RWPE1 (cell line): ENCODE data around the gene GOLGA2.
A peak's percentile ranks its signal among the peaks of the same experiment; 100 is the strongest.

Experiments used
- CTCF ChIA-PET: fragments of 350-600 bp; sonication (Branson Sonifier 250); formaldehyde crosslinking; extraction: SDS; loops from one replicate; lab custom pipeline; 2021; lab: Yijun Ruan, JAX
- POLR2A ChIA-PET: fragments of 400-600 bp; formaldehyde crosslinking; extraction: SDS; loops from one replicate; lab custom pipeline; 2020; ENCODE audit warnings: antibody characterized with exemption; ENCODE audit not compliant: low non-redundant PET; lab: Yijun Ruan, JAX
- DNase-seq: peaks from one replicate; pipeline ENCODE4 v3.0.0; 2012; ENCODE audit warnings: low spot score
- H3K27ac ChIP-seq: fragments of 450-650 bp; 2 replicates; pipeline ENCODE4 v1.5.1; 2017
- TF ChIP-seq, protein P1 (sequence below): fragments of 450-650 bp; conservative IDR thresholded peaks from 2 replicates; pipeline ENCODE4 v1.5.1; 2017; ENCODE audit warnings: low read depth, mild to moderate bottlenecking

GOLGA2 gene

DNA sequence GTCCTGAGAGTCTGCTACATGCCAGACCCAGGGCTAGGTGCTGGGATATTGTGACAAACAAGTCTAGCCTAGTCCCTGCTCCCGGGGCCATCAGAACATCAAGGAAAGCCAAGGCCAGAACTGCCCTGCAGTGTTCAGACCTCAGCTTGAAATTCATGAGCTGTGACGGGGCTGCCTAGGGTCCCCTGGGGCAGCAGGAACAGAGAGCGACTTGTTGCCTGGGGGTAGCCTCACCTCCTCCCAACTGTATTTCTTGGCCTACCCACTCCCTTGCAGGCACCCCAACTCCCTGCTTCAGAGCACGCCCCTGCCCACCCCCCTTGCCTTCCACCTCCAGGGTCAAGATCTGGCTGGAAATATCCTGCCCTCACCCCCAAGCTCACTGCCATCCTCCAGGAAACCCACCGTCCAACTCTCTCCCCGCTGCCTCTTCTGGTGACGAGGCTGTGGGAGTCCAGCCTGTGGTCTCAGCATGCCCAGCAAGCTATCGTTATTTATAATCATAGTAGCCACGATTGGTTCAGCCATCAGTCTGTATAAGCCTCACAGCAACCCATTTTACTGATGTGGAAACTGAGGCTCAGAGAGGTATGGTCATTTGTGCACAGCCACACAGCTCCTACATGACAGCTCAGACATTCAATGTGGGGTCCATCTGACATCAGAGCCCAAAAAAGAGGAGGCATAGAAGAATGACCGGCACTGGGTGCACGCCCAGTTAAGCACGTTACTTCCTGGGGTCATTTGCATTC lies 61.9 kb downstream of the GOLGA2 start:
- peak overlapping the region; percentile 64 for H3K27ac ChIP-seq
- POLR2A ChIA-PET: no interaction called here
- CTCF ChIA-PET: interaction anchor here (0.6 to 1.2 kb wide), 4 partner anchors 9 to 34 kb away, joined by 3 to 5 read pairs (median 4); no protein-coding TSS in a partner anchor

DNA sequence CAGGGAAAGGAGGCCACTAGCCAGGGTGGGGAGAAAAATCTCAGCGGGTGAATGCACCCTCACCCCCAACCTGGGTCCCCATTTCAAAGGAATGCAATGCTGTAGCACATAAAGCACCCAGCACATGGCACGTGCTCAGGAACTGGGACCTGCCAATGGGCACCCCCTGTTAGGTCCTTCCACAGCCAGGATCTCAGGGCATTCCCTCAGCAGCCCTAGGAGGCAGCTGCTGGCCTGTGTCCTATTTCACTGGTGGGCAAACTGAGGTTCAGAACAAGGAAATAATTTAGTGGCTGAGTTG lies 63.9 kb downstream of the GOLGA2 start:
- TF ChIP-seq, protein P1, sequence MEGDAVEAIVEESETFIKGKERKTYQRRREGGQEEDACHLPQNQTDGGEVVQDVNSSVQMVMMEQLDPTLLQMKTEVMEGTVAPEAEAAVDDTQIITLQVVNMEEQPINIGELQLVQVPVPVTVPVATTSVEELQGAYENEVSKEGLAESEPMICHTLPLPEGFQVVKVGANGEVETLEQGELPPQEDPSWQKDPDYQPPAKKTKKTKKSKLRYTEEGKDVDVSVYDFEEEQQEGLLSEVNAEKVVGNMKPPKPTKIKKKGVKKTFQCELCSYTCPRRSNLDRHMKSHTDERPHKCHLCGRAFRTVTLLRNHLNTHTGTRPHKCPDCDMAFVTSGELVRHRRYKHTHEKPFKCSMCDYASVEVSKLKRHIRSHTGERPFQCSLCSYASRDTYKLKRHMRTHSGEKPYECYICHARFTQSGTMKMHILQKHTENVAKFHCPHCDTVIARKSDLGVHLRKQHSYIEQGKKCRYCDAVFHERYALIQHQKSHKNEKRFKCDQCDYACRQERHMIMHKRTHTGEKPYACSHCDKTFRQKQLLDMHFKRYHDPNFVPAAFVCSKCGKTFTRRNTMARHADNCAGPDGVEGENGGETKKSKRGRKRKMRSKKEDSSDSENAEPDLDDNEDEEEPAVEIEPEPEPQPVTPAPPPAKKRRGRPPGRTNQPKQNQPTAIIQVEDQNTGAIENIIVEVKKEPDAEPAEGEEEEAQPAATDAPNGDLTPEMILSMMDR: no peak
- POLR2A ChIA-PET: interaction anchor here (0.6 kb wide), 1 partner anchor 20 kb away, joined by 3 read pairs; no protein-coding TSS in a partner anchor
- CTCF ChIA-PET: interaction anchor here (0.6 kb wide), 2 partner anchors 20 to 87 kb away, joined by 3 read pairs; no protein-coding TSS in a partner anchor
- peak overlapping the region; percentile 44; the same call in 1 of the 2 replicates for H3K27ac ChIP-seq
- no peak for DNase-seq

More for the DNA sequence above, 61.9 kb downstream of the GOLGA2 start:
- TF ChIP-seq, protein P1: no peak
- DNase-seq: no peak

GRCh38 chr9:128211186-128211980 lies 64.4 kb downstream of the GOLGA2 start:
- POLR2A ChIA-PET: interaction anchor here (0.6 kb wide), 1 partner anchor 21 kb away, joined by 3 read pairs; no protein-coding TSS in a partner anchor
- TF ChIP-seq, protein P1: no peak
- DNase-seq: no peak
- peak overlapping the region; percentile 44 for H3K27ac ChIP-seq
- CTCF ChIA-PET: interaction anchor here (0.6 to 1.1 kb wide), 3 partner anchors 19 to 87 kb away, joined by 3 read pairs; no protein-coding TSS in a partner anchor

DNA sequence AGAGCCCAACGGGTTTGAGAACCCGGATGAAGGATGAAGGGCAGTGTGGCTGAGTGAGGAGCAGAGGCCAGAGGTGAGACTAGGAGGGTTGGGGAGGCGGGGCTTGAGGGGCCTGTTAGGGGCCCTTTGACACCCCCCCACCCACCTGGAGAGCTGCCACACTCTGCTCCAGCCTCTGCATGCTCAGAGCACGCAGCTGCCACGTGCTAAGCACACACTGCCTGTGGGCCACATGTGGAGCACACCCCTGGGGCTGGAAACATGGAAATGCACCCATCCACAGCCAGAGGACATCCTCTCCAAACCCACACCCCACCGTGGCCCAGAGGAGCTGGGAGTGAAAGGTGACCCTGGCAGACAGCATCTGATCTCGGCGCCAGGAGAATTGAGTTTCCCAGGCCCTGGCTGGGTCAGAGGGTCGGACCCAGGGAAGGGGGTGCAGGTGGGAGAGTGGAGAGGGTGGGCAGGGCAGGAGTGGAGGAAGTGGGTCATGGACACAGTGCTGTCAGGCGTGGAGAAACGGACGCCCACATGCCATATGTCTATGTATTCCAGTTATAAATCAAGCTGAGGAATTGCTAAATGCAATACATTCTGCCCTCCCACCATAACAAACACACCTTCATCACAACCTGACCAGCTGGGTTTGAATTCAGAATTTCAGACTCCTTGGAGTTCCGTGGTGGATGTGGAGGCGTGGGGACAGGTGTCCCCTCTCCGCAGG lies 66.7 kb downstream of the GOLGA2 start:
- ChIA-PET POLR2A (interaction anchor here (0.6 kb wide), 1 partner anchor 344 kb away, joined by 3 read pairs; no protein-coding TSS in a partner anchor), CTCF (interaction anchor here (0.7 kb wide), 2 partner anchors 40 to 213 kb away, joined by 3 read pairs; no protein-coding TSS in a partner anchor)
- TF ChIP-seq, protein P1: no peak
- DNase-seq: no peak
- peak overlapping the region; percentile 44 for H3K27ac ChIP-seq

DNA sequence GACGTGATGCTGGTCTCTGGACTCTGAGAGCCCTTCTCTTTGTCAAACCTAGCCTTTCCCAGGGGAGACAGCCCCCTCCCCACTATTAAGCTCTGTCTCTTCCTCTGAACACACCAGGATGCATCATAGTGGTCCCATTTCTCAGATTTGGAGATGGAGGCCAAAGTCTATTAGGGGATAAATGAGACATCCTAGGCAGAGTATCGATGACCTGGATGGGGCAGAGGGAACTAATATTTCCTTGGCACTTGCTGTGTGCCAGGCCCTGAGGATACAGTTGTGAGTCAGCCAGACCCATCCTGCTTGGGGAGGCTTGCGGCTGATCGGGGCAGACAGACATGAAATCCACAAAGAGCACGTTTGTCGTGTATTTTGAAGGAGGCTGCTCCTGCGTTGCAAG lies 67.4 kb downstream of the GOLGA2 start:
- no peak for DNase-seq
- CTCF ChIA-PET: no interaction called here
- POLR2A ChIA-PET: no interaction called here
- TF ChIP-seq, protein P1: no peak
- H3K27ac ChIP-seq: peak overlapping the region; percentile 74
